GM18507 (cell line): ENCODE measurements around the gene SORL1.
"Not testable (repeated sequence)": the region's sequence is repeated elsewhere in the genome, so short reads cannot be mapped to it uniquely, and the experiment has no call there.

Source experiments
- DNase-seq: peaks from one replicate; pipeline ENCODE4 v3.0.0; 2011; ENCODE audit warnings: low read depth; ENCODE audit not compliant: insufficient read length; ENCODE audit errors: extremely low spot score
- FAIRE-seq: peaks from 2 replicates; lab custom pipeline; 2011; peaks lifted over from hg19 to GRCh38; lab: Jason Lieb, UNC

Gene SORL1

DNA sequence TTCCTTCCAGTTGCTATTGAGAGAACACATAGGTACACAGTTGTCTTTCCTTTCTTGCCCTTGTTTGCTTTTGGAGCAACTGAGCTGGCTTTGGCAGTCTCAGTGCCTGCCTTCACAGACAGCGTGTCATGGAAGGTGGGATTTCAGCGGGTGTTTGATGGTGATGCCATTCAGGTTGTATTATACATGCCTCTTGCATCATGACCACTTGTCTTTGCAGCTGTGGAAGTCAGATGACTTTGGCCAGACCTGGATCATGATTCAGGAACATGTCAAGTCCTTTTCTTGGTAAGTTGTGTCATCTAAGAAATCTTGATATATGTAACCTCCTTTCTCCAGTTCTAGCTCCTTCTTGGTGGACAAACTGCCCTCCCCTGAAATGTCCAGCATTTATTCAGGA, 37.7 kb downstream of the SORL1 start:
- DNase-seq (no peak), FAIRE-seq (no peak)

DNA sequence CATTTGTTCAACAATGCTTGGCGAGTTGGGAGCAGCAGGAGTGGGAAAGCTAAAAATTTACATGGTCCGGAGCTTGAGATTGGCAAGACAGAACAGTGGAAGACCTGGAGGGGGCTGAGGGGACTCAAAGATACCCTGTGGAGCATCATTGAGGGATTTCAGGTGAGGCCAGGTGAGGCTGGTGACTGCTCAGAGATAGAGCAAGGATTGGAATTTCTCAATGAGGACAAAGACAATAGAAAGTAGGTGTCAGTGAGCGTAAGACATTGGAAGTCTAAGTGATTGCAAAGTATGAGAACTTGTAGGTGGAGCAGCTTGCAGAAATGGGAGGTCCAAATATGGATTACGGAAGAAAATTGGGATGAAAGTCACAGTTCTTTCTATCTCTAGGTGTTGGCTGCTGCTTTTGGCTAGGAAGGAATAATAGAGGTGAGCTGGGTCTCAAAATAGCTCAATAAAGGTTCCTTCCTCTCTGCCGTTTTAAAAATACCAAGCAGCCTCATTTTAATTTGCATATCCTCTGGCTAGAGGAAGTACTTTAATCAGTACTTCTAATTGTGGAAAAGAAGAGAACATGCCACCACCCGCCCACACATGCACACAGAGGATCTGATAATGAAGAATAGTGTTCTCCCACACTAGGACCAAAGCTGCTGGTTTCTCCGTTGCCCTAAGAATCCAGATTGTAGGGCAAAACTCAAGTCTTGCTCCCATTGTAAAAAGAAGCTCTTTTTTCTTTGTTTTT, 42.4 kb downstream of the SORL1 start:
- peak; percentile 93 for FAIRE-seq

GRCh38 chr11:121497176-121497998, 45.3 kb downstream of the SORL1 start:
- FAIRE-seq, result no peak
- DNase-seq, result no peak

More for the DNA sequence above, 42.4 kb downstream of the SORL1 start:
- DNase-seq, result no peak

- no peak for FAIRE-seq
Observed at GRCh38 chr11:121499405-121499804, 47.3 kb downstream of the SORL1 start.

GRCh38 chr11:121500275-121500674, 48.2 kb downstream of the SORL1 start:
- DNase-seq (no peak), FAIRE-seq (no peak)

More at GRCh38 chr11:121499405-121499804, 47.3 kb downstream of the SORL1 start:
- DNase-seq, result no peak

DNA sequence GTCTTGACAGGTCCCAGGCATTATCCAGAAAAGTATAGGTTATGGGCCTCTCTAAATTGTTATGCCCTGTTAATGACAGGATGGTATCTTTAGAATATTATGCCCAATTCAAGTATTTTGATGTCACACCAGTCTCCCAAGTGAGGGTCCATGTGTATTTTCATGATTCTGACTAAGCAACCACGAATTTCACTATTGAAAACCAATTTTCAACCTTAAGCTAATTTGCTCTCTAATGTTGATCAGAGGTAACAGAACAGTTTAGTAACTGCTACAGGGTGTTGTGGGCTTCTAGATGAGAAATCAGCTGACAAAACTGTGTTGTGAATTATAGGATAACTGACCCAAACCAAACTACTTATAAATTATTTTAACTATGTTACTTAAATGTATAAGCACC, 48.6 kb downstream of the SORL1 start:
- FAIRE-seq (no peak), DNase-seq (no peak)

DNA sequence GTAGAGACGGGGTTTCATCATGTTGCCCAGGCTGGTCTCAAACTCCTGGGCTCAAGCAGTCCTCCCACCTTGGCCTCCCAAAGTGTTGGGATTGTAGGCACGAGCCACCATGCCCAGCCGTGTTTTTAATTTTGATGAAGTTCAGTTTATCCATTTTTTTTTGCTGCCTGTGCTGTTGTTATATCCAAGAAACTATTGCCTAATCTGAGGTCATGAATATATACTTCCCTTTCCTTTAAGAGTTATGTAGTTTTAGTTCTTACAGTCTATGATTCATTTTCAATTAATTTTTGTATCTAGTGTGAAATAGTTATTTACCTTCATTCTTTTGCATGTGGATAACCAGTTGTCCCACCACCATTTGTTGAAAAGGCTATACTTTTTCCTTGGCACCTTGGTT, 50.9 kb downstream of the SORL1 start:
- FAIRE-seq, result no peak

DNA sequence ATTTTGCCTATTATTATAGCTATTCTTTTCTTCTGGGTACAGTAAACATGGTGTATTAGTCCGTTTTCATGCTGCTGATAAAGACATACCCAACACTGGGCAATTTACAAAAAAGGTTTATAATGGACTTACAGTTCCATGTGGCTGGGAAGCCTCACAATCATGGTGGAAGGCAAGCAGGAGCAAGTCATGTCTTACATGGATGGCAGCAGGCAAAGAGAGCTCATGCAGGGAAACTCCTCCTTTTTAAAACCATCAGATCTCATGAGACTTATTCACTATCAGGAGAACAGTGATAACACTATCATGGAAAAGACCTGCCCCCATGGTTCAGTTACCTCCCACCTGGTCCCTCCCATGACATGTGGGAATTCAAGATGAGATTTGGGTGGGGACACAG, 54.1 kb downstream of the SORL1 start:
- not testable (repeated sequence) for DNase-seq, FAIRE-seq

More for the DNA sequence above, 50.9 kb downstream of the SORL1 start:
- DNase-seq, result no peak

DNA sequence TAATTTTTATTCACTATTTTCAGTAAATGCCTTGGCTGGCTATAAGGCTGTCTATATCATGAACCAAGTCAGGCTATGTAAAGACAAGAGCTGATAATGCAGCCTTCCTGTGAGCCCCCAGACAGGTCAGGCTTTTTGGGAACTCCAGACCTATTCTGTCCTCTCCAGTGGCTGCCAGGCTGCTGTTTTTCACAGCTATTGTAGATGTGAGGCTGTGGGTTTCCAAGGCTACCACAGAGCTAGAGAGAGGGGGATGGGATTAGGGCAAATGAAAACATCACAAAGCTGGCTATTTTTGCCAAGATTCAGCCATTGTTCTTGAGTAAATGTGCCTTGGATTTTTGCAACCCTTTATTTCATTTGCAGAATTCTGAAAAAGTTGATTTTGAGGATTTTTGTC, 56.3 kb downstream of the SORL1 start:
- no peak for FAIRE-seq

DNA sequence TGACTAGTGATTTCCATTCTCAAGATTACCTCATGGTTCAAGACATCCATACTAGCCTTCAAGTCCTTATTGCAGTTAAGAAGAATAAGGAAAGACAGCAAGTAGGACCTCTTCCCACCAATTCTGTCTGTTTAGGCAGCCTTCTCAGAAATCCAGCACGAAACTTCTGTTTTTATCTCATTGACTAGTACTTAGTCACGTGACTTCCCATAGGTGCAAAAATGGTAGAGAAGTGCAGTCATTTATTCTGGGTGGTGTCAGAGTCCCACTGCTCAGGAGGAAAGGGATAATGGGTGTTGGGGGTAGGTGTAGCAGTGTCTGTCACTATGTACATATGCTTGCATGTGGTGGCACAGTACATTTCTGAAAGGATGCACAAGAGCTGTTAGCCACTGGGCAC, 58.3 kb downstream of the SORL1 start:
- no peak for FAIRE-seq

More for the DNA sequence above, 56.3 kb downstream of the SORL1 start:
- DNase-seq, result no peak

DNA sequence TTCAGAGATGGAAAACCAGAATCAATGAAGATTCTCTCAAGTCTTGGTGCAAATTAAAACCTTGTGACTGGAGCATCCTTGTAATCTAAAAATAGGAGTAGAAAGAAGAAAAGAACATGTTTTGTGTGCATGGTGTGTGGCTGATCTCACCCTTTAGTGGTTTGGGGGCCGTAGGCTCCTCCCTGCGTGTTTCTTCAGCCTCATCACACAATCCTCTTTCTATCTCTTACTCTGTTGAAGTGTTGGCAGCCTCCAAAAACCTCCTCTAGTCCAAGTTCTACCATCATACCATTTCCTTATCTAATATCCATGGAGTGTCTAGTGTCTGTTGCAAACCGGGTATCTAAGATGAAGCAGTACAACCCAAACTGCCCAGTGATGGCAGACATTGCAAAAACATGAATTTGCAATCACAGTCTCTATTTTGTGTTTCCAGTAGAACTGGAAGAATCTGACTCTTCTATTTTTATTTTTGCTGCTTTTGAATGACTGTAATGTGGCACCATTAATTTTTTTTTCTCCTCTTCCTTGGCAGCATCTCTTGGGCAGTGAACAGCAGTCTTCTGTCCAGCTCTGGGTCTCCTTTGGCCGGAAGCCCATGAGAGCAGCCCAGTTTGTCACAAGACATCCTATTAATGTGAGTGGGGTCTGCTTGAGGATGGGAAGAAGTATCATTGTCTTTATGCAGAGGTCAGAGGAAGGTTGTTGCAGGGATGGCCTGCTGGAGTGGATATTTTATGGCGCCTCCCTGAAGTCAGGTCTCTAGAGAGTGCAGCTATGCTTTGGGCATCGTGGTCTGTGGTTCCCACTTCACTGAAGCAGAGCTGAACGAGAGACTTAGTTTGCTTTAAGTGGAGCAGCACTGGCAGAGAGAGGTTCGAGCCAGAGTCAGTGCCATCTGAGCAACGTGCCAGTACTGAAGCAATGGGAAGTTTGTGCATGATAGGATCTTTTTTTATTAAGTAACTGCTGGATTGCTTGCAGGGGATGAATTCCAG, 60.7 kb downstream of the SORL1 start:
- DNase-seq (no peak), FAIRE-seq (no peak)

More for the DNA sequence above, 58.3 kb downstream of the SORL1 start:
- no peak for DNase-seq

DNA sequence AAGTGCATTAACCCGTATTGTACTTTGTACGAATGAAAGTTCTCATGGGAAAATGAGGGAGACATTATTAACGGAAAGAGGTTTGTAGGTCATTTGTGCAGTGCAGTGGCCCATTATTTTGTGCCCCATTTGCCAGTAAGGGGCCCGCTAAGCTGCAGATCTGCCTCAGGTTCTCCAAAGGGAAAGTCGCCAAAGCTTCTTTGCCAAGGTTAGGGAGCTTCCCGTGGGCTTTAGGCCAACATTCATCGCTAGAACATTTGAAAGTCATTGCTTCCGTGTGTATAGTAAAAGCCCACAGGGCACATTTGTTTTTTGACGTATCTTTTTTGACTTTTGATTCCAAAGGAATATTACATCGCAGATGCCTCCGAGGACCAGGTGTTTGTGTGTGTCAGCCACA, 61.7 kb downstream of the SORL1 start:
- FAIRE-seq (no peak), DNase-seq (no peak)

DNA sequence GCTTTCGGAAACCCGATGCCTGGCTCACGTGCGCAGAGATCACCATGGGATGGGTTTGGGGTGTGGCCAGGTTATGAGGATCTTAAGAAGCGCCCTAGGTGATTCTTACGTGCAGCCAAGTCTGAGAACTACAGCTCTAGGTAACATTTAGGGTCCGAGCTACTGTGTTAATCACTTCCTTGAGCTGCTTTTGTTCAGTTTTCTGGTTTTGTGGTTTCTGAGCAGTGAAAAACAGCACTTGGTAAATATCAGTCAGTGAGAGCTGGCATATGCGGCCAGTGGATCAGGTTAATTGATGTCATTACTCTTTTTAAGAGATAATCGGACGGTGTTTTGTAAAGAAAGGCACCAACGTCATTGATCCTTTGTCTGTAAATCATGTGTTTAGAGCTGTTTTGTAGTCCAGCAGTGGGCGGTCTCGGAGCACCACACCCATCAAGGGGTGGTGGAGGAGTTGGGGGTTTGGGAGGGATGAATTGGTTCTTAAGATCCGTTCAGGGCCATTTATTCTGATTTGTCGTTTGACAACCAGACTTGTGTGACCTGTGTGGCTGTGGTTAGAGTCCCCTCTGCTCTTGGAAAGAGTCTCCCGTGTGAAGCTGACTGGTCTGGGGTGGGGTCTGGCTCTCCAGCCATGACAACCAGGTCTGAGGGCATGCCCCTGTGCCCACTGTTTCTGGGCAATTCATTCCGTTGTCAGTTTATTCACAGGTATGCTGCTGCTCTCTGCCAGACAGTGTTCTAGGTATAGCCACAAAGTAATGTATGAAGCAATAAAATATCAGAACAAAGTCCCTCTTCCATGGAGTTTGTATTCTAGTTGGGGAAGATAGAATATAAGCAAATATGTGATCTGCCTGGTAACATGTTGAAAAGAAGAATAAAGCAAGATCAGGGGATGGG, 62.6 kb downstream of the SORL1 start:
- no peak for DNase-seq
- FAIRE-seq, result no peak

DNA sequence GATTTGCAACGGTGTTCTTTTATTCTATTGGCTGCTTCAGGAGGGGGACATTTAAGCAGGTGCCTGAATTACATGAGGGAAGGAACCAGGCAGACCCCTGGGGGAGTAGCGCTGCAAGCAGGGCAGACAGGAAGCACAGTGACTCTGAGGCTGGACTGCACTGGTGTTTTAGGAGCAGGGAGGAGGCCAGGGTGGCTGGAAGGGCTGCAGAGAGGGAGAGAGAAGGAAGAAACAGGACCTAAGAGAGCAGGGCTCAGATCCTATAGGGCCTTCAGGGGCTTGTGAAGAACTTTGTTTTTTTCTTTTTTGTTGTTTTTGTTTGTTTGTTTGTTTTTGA, 63.2 kb downstream of the SORL1 start:
- FAIRE-seq, result no peak
- no peak for DNase-seq

- DNase-seq (no peak), FAIRE-seq (no peak)
Observed at GRCh38 chr11:121517996-121518395, 65.9 kb downstream of the SORL1 start.

DNA sequence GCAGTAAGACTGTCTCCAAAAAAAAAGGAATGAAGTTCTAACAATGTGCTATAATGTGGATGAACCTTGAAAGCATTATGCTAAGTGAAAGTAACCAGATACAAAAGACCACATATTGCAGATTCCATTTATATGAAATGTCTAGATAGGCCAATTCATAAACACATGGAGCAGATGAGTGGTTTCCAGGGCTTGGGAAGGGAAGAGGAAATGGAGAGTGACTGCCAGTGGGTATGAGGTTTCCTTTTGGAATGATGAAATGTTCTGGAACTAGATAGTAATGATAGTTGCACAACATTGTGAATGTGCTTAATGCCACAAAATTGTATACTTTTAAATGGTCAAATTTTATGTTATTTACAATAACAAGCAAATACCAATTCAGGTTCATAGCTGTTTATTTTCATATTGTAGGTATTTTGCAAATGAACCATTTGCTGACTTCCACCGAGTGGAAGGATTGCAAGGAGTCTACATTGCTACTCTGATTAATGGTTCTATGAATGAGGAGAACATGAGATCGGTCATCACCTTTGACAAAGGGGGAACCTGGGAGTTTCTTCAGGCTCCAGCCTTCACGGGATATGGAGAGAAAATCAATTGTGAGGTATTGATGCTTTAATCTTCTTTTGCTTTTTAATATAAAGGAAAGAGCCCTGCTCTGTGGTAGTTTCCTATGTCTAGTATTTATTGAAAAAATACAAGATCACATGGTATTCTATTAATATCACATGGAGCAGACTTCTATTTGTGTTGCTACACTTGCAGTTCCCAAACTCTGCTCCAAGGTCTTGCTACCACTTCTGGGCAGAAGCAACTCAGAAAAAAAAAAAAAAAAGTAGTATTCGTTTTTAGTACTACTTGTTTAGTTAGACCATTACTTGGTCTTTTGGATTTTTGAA, 68.4 kb downstream of the SORL1 start:
- FAIRE-seq (no peak), DNase-seq (no peak)

- FAIRE-seq, result no peak
Observed at GRCh38 chr11:121521145-121522042, 69.3 kb downstream of the SORL1 start.

More at GRCh38 chr11:121521145-121522042, 69.3 kb downstream of the SORL1 start:
- no peak for DNase-seq
